Iris pigment epithelial cell (primary cell): ENCODE results near the gene LRP2.

ENCODE experiments used
- DNase-seq: peaks from one replicate; pipeline ENCODE4 v3.0.0-alpha.2; 2011; ENCODE audit warnings: low read depth

The LRP2 gene

GRCh38 chr2:169087757-169088379 lies 274.5 kb downstream of the LRP2 start:
- no peak for DNase-seq

- no peak for DNase-seq
Measured at GRCh38 chr2:169086893-169087467, 275.4 kb downstream of the LRP2 start.

DNA sequence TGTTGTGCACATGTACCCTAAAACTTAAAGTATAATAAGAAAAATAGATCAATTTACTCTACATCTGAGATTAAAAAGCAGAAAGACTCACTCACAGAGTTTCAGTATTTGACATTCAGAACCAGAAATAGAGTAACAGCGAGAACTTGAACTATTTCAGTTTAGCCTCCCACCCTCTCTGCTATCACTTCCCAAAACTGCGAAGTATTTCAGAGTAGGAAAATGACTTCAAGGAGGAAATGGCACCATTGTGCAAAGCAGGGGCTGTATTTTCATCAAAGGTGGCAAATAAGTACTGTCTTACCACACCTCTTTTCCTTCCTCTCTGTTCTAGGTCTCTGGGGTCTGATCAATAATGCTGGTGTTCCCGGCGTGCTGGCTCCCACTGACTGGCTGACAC lies 279.3 kb downstream of the LRP2 start:
- DNase-seq = no peak

GRCh38 chr2:169081551-169081950 lies 280.8 kb downstream of the LRP2 start:
- DNase-seq = no peak

DNA sequence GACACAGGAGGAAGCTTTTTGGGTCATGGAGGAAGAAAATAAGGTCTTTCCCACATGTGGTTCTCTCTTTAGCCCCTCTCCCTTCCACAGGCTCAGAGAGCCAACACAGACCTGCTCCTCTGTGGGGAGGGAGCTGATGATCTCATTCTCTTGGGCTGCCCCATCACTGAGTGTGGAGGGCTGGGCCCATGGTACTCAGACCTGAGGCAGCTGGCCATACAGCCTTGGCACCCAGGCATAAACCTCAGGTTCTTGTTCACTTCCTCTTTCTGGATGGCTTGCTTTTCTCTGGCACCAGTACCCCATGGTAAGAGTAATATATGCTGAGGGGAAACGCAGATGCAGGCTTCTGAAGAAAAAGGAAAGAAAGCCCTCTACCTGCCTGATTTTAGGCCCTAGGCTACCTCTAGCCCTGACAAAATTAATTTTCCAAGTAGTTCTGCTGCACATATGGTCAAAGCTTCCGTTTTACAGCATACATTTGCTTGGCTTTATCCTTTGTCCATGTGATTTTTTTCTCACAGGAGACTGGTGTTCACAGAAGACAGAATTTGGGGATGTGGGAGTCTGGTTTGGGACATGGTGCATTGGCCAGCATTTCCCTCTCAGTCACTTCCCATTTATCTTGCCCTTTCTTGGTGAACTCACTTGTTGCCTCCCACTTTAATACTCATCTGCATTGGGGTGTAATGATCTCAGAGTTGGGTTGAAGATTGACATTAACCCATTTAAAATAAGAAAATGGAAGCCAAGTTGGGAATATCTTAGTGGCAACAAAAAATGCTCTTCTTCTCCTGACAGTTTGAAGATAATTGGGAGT lies 281.9 kb downstream of the LRP2 start:
- DNase-seq = no peak

DNA sequence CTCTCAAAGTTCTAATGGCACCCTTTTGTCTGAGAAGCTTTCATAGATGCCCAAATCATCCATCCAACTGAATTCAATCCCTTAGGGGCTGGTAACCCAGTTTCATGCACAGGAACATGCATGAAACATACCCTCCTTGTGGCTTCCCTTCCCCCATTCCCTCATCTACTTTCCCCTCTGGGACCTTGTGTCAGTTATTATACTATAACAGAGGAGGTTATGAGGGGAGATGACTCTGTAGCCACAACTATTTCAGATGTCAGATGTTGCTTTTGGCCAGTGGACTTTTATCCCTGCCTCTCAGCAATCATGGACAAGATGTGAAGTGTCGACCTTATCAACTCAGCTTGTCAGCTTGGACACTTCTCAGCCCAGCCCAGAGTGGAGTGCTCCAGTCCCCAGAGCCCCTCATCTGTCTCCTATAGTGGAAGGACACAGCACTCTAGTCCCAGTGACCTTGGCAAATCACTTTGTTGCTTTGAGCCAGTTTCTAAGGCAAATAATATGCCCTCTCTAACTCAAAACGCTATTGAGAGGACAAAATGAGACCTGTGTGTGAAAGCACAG lies 284.6 kb downstream of the LRP2 start:
- no peak for DNase-seq
